Activated CD4-positive, alpha-beta T cell treated with anti-CD3 and anti-CD28 coated beads for 24 hours (primary cell): ENCODE measurements around the gene CABP4.

ENCODE experiments used
- DNase-seq, 2 donors: peaks; one replicate each; pipeline ENCODE4 v3.0.0-alpha.2; 2020; ENCODE audit warnings: low read depth in 2 of 2

CABP4 gene

DNA sequence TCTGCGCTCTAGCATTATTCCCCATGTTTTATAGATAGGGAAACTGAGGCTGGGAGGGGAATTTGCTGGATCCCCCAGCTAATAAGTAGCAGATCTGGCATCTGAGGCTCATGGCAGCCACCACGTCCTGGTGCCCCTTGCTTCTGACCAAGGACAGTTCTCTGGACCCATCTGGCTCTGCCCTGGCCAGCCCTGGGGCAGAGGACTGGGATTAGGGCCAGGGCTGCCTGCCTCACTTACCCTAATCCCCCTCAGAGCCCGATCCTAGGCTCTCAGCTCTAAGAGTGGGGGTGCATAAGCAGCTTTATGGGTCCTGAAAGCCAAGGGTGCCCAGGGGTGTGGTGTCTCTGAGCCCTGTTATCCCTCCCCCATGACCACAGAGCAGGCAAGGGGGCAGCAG, at the start of gene CABP4:
Gene CABP4 (plus strand): TSS at position 301 of the 400 bp plus-strand sequence. CDS start 70 bp downstream, at position 371.
- no peak for DNase-seq

DNA sequence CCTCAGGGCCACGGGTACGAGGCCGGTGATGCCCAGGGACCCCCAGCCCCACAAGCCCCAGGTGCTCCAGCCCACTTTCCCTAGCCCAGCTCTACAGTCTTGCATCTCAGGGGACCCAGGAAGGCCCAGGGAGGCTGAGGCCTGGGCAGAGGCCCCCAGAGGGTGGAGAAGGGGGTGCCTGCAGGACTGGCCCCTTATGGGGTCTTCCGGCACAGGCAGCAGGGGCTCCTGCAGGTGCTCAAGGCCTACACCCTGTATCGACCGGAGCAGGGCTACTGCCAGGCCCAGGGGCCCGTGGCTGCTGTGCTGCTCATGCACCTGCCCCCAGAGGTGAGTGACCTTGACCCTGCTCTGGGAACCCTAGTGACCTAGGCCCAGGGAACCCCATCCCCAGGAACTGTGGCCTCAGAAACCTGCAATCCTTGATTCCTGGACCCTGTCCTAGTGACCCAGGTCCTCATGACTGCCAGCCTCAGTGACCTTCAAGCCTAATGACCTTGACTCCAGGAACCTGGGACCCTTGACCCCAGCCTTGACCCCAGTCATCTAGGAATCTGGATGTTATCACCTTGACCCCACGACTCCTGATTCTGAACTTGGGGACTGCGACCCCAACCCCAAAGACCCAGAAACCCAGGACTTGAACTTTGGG, 49.3 kb upstream of the CABP4 start:
- no peak for DNase-seq

DNA sequence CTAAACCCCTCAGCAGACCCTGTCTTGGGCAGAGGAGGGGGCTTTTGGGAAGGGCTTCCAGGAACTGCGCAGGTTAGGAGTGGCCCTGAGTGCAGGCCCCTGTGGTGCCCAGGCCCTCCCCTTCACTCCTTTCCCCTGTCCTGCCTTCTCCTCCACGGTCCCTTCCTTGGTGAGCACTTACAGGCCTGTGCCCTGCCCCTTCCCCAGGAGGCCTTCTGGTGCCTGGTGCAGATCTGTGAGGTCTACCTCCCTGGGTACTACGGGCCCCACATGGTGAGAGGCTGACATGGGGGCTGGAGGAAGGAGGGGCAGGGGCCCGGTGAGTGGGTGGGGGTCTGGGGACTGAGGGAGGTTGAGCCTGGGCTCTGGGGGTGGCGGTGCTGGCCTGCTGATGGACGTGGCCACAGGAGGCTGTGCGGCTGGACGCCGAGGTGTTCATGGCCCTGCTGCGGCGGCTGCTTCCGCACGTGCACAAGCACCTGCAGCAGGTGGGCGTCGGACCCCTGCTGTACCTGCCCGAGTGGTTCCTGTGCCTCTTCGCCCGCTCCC, 48.7 kb upstream of the CABP4 start:
- no peak for DNase-seq

DNA sequence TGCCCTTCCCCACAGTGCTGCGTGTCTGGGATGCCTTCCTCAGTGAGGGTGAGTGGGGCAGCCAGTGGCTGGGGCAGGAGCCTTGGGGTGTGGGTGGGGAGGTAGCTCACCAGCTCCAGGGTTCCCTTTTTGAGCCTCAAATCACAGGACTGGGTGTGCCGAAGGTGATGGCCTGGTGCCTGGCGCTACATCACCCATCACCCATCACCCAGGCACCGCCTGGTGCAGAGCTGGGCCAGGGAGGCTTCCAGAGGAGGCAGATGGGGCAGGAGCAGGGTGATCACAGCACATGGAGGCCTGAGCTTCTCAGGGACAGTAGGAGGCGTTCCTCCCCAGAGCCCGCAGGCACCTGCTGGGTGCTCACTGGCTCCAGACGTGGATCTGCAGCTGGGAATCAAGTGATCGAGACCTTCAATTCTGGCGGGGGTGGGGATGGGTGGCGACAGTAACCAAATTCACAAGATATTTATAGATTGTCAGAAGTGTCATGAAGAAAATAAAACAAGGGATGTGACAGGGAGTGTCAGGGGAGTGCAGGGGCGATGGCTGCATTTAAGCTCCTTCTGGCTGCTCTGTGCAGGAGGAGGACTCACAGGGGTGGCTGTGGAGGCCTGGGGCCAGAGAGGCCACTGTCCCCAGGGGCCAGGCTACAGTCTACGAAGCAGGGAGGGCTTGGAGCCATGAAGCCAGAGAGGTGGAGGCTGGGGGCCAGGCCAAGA, 48.0 kb upstream of the CABP4 start:
- DNase-seq: no peak

DNA sequence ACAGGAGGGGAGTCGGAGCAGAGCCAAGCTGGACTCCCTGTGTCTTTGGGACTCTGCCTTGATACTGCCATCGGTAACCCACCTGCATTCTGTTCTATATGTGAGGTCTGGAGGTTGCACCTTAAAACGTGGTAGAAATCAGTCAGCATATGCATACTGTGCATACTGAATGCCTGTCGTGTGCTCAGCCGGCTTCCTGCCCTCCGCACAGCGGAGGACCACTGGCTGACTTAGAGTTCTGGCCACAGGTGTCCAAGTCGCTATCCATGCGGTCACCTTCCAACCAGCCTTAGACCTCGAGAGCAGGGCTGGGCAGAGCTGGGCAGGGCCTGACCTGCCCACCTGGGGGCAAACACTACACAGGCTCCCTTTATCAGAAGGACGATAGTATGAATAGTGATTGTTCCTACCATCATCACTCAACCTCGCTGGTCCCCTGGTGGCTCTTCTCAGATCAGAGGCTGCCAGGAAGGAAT, 47.4 kb upstream of the CABP4 start:
- DNase-seq: no peak

DNA sequence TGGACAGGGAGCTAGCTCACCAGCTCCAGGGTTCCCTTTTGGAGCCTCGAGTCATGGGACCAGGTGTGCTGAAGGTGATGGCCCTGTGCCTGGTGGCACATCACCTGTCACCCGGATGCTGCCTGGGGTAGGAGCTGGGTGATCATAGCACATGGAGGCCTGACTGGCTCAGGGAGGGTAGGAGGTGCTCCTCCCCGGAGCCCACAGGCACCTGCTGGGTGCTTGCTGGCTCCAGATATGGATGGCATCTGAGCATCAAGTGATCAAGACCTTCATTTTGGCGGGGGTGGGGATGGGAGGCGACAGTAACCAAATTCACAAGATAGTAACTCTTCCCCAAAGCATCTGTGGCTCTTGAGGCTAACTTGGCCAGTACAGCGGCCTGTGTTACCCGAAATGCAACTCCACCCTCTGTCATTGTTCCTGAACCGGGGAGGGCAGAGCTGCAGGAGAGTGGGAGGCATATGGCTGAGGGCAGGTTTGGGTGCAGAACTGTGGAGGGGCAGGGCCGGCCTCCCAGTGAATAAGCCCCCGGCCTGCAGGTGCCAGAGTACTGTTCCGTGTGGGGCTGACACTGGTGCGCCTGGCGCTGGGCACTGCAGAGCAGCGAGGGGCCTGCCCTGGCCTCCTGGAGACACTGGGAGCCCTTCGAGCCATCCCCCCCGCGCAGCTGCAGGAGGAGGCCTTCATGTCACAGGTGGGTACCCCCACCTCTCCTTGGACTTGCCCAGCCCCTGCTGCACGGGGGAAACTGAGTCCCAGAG, 46.5 kb upstream of the CABP4 start:
- no peak for DNase-seq

DNA sequence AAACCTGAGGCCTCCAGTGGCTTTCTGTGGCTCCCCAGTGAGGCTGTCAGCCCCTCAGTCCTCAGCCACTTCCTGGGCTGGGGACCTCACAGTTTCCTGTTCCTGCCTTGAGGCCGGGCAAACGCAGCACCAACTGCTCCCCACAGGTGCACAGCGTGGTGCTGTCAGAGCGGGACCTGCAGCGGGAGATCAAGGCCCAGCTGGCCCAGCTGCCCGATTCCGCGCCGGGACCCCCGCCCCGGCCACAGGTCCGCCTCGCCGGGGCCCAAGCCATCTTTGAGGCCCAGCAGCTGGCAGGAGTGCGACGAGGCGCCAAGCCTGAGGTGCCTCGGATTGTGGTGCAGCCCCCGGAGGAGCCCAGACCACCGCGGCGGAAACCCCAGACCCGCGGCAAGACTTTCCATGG, 45.9 kb upstream of the CABP4 start:
- DNase-seq: no peak

DNA sequence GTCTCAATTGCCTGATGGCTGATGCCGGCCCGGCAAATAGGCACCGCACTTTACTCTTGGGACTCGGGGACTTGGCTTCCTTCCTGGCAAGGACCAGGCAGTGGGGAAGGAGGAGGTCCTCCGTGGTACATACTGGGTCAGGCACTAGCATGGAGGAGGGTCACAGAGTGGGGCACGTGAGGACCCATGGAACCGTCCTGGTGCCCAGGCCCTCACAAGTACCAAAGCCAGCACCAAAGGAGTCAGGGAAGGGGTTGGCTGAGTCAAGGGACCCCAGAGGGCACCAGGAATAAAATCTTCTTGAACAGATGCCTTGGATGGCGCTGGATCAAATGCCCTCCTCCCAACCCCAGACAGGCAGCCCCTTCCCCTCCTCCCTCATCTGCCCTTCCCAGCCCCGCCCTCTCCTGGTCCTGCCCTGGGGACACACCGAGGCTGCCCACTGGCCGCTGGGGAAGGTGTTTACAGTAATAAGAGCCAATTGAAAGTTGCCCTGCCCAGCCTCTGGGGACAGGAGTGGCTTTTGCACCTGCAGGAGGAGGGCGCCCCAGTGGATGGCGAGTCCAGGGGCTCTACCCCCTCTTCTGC, 45.3 kb upstream of the CABP4 start:
- no peak for DNase-seq

DNA sequence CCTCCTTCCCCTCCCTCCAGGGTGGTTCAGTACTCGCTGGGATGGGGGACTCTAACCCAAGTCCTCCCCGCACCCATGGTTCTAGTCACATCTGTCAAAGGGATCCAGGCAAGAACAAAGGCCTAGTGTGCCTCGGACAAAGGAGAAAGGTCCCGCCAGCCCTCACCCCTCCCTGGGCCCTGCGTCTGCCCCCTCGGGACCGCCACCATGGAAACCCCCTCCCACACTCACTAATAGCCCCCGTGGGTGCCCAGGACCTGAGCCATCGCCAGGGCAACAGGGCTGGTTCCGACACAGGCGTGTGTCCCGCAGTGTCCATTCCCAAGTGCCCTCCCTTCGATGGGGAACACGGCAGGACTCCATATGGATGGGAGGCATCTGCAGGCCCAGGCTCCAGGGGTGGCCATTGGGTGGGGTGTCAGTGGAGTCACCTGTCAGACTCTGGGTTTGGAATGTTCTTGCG, 44.8 kb upstream of the CABP4 start:
- no peak for DNase-seq

DNA sequence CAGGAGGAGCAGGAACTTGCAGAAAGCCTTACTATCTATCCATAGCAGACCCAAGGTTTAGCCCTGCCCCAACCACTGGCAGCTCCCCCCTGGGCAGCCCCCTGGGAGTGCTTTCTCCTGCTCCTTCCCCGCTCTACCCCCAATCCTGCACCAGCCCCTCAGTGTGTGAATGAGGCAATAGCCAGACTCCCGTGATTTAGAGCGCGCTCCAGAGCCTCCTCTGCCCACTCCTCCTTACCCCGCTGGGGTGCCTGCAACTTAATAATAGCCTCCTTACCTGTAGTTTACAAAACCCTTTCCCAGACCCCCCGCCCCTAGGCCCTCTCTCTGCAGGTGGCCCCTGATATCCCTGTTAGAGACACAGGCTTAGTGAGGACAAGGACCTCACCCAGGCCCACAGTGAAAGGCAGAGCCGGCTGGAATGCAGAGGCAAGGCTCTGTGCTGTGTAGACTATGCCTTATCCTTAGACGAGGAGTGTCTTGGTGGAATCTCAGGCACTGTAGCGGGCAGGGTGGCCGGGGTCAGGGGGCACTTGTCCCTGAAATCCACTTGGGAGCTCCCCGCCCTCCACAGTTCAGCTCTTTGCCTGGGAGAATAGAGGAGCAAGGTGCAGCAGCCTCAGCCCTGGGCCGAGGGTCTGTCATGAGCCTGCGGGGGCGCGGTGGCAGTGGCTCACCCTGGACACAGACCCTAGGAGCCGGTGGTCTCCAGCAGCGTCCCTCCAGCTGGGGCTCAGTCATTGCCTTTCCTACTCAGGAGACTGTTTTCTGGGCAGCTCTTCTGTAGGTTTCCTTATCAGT, 44.0 kb upstream of the CABP4 start:
- no peak for DNase-seq

DNA sequence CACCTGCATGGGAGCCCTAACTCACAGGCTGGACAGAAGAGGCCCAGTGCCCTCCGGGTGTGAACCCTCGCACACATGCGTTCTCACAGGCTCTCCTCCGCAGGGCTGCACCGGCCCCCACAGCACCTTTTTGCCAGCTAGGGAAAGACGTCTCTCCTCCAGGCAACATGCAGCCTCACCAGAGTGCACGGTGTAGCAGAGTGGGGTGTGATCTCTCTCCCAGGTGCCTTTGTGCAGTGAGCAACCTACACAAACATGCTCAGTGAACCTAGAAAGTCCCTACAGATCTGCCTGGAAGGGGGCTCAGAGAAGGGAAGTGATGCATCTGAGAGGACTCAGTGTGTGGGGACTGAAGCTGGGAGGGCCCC, 43.4 kb upstream of the CABP4 start:
- DNase-seq: no peak

DNA sequence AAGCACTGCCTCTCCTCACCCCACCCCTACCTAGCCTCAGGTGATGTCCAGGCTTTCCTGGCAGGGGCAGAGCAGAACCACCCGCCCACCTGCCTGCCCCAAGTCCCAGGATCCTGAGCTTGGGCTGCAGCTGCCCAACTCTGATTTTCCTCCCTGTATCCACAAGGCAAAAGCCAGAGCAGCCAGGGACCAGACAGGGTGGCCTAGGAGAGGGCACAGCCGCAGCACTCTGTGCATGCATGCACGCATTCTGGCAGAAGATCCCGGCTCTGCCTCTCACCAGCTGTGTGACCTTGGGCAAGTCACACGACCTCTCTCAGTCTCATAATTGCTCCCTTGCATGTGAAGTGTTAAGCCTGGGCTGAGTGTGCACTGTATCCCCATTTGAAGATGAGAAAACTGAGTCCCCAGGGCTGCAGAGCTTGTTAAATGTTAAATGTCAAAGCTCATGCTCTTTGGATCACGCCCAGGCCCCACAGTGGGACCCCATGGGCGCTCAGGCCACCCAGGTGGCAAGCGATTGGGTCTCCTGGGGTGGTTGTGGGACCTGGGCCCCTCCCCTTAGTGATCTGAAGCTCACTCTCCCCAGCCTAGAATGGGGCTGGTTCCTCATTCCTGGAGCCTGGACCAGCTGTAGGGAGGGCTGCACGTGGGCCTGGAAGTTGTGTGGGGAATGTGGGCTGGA, 42.5 kb upstream of the CABP4 start:
- DNase-seq: no peak

DNA sequence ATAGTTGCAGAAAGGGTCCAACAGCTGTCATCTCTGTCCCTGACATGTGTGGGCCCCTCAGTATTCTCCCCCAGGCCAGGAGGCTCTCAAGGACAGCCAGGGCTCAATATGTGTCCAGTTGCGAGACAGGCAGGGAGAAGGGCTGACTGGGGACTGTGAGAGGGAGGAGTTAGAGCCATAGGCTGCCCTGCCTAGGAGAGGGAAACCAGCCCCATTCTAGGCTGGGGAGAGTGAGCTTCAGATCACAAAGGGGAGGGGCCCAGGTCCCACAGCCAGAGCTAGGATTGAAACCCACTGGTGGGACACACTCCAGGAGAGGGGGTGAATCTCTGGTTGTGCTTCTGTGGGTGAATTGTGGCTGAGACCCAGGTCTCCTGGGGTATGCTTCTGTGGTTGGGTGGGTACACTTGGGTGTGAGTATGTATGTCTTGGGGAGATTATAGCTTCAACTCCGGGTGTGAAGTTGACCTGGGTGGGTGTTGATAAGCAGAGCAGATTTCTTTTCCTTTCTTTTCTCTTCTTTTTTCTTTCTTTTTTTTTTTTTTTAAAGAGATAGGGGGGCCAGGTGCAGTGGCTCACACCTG, 41.8 kb upstream of the CABP4 start:
- no peak for DNase-seq

DNA sequence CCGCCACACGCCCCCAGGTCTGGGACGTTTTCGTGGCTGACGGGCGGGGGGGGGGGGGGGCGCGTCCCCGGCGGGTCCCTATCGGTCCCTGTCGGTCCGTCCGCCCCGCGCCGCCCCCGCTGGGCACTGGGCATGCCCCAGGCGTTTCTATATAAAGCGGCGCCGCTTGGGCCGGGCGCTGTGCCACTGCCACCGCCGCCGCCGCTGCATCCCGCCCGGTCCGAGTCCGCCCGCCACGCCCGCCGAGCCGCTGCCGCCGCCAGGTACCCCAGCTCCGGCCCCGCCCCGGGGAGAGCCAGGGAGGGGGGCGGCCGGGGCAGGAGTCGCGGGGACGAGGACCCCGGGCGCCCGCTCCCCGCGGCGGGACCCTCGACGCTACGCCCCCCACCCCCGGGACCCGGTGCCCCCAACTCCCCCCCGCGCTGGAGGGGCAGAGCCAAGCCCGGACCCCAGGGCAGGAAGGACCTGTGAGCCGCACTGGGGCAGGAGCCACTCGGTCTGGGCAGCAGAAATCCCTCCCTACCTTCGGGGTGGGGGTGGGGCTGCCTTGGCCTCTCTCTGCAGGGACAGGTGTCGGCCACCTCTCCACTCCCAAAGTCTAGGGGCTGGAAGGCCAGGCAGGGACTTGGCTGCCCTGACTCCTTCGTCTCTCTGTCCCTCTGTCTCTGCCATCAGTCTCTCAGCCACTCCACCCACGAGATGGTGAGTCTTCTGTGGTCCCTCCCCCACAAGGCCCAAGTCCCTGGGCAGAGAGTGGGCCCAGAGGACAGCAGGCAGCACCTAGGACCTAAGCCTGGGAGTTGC, 39.5 kb upstream of the CABP4 start, which contains the start of gene CARNS1:
Gene CARNS1 (plus strand): TSS at position 178 of the 804 bp plus-strand sequence. CDS start 522 bp downstream, at position 700.
- DNase-seq: no peak

DNA sequence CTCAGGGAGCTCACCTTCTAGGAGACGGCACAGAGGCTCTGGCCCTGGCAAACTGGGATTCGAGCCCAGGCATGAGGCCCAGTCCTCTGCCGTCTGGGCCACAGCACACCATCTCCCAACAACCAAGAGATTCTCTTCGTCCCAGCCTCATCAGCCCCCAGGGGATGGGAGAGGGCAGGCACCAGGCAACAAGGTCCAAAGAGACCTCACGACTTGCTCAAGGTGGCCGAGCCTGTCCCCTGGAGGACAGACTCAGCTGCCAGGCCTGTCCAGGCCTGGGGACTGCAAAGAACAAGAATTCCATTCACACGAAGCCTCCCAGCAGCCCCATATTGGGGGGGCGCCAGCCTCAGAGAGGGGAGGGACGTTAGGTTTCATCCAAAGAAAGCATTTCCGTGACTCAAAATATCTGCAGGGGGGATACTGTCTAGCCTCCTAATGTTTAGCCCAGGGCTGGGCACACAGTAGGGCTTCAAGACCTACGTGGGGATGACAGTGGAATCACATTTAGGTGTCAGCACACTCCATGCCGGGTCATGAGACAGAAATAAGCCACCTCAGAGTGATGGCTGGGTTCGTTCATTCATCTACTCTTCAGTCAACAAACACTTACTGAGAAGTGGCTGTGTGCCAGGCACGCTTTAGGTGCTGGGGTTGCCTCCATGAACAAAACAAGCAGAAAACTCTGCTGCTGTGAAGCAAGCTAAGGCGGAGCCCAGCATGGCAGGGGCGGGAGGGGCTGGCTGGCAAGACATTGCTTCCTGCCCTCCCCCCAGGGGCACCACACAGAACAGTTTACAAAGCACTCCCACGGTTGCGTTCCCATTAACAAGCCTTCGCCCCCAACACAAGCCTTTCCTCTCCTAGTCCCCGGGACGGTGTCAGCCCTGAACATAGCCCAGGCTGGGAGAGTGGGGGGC, 38.5 kb upstream of the CABP4 start:
- no peak for DNase-seq

DNA sequence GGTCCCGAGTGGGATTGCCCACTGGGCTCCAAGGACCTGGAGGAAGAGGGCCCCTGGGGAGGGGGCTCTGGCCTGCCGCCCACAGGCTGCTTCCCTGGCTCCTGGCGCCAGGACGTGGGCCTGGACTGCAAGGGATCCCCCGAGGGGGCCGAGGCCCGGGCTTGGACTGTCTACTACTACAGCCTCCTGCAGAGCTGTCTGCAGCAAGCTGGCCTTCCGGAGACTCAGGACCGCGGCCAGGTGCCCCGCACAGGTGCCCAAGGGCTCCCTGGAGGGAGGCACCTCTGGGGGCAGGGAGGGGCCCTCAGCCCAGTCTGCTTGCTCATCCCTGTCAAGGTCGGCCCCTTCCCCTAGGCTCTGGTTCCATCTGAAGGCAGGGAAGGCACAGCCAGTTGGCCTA, 37.7 kb upstream of the CABP4 start:
- no peak for DNase-seq

DNA sequence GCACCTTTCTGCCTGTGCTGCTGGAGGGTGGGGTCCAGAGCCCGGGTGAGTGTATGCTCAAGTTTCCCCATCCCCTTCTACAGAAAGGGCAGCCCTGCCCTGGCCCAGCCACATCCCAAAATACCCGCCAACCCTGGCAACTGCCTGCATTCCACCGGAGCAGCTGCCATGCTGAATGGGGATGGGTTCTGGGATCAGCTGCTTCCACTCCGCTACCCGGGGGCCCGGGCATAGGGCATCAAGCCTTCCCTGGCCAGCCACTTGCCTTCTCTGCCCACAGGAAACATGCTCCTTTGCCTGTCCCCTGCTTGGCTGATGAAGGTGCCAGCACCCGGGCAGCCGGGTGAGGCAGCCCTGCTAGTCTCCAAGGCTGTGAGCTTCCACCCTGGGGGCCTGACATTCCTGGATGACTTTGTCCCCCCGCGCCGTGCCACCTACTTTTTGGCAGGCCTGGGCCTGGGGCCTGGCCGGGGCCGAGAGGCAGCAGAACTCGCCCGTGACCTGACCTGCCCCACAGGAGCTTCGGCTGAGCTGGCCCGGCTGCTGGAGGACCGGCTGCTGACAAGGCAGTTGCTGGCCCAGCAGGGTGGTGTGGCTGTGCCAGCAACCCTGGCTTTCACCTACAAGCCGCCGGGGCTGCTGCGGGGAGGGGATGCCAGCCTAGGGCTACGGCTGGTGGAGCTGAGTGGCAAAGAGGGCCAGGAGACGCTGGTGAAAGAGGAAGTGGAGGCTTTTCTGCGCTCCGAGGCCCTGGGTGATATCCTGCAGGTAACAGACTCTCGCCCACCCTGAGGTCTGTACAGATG, 36.5 kb upstream of the CABP4 start:
- no peak for DNase-seq
